ENCODE data around the gene SH3TC1.

- TF ChIP-seq EP300 (IDR thresholded peaks at IDR 0.05) (no peak), CTCF (IDR thresholded peaks at IDR 0.05) (no peak), POLR2A (IDR thresholded peaks at IDR 0.05; ENCODE audit: low read depth) (no peak), POLR2AphosphoS5 (IDR thresholded peaks at IDR 0.05) (no peak)
Measured at GRCh38 chr4:8250637-8251036, 51.5 kb downstream of the SH3TC1 start.

Data from esophagus muscularis mucosa (tissue), 4 donors.